ENCODE data around the gene CABCOCO1. TPM values are rescaled to one million over a fixed set of nuclear protein-coding genes. Genes with fewer than 3 reads are reported as not detected.

CABCOCO1 gene
- total RNA-seq, 1 experiment from 2014 or later: not detected

GRCh38 chr10:61730671-61731070 lies 67.9 kb downstream of the CABCOCO1 start:
- no peak for DNase-seq (ENCODE audit: low spot score)
- Histone ChIP-seq H3K9me3 (ENCODE audit: low read depth, low read length, poor library complexity, severe bottlenecking) (no peaks in the 10 kb centered on the region), H3K27me3 (replicated peaks; ENCODE audit: insufficient read depth, low read depth, low read length, poor library complexity) (no peaks in the 10 kb centered on the region), H3K4me3 (ENCODE audit: low read depth, low read length, poor library complexity, severe bottlenecking) (no peak overlapping the region), H3K4me1 (ENCODE audit: insufficient read depth, low read length, poor library complexity, severe bottlenecking) (peaks cover 11% of the 10 kb centered on the region), H3K27ac (ENCODE audit: low read depth, low read length, poor library complexity, severe bottlenecking) (no peak overlapping the region), H3K36me3 (ENCODE audit: insufficient read depth, low read length, poor library complexity, severe bottlenecking) (no peaks in the 10 kb centered on the region)
- TF ChIP-seq, protein P1, sequence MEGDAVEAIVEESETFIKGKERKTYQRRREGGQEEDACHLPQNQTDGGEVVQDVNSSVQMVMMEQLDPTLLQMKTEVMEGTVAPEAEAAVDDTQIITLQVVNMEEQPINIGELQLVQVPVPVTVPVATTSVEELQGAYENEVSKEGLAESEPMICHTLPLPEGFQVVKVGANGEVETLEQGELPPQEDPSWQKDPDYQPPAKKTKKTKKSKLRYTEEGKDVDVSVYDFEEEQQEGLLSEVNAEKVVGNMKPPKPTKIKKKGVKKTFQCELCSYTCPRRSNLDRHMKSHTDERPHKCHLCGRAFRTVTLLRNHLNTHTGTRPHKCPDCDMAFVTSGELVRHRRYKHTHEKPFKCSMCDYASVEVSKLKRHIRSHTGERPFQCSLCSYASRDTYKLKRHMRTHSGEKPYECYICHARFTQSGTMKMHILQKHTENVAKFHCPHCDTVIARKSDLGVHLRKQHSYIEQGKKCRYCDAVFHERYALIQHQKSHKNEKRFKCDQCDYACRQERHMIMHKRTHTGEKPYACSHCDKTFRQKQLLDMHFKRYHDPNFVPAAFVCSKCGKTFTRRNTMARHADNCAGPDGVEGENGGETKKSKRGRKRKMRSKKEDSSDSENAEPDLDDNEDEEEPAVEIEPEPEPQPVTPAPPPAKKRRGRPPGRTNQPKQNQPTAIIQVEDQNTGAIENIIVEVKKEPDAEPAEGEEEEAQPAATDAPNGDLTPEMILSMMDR (conservative IDR thresholded peaks at IDR 0.05; ENCODE audit: low read depth, low read length): no peak
- no peak for TF ChIP-seq EZH2 (IDR thresholded peaks at IDR 0.05; ENCODE audit: borderline replicate concordance, low read depth, low read length, poor library complexity, severe bottlenecking)
- intact Hi-C loops (cut with micrococcal nuclease; ENCODE audit: unreplicated experiment): loop anchor here (5.0 kb wide), 2 partner anchors 588 to 913 kb away; no protein-coding TSS in a partner anchor
- ChIA-PET CTCF (no interaction called here), POLR2A (ENCODE audit: low non-redundant PET) (no interaction called here)
- BruUV-seq (replicated peaks): no TSS peak

DNA sequence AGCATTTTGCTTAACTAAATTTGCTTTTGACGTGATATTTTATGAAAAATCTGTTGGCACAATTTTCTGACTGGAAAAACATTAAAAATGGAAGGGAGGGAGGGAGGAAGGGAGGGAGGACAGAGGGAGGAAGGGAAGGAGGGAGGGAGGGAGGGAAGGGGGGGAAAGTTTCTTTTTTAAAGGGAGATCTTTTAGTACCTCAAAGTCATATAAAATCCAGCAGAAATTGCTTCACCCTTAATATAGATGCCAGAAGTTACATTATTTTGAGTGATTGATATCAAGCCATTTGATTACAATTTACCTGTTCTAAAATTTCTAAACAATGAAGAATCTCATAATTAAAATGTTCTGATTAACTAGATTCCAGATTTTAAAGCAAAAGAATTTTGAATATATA lies 68.9 kb downstream of the CABCOCO1 start:
- H3K27ac ChIP-seq (ENCODE audit: low read depth, low read length, poor library complexity, severe bottlenecking): no peak overlapping the region
- no peaks in the 10 kb centered on the region for H3K36me3 ChIP-seq (ENCODE audit: insufficient read depth, low read length, poor library complexity, severe bottlenecking)
- H3K4me3 ChIP-seq (ENCODE audit: low read depth, low read length, poor library complexity, severe bottlenecking): no peak overlapping the region
- POLR2A ChIA-PET (ENCODE audit: low non-redundant PET): no interaction called here
- DNase-seq (ENCODE audit: low spot score): no peak
- TF ChIP-seq, protein P1 (conservative IDR thresholded peaks at IDR 0.05; ENCODE audit: low read depth, low read length): no peak
- no peak for TF ChIP-seq EZH2 (IDR thresholded peaks at IDR 0.05; ENCODE audit: borderline replicate concordance, low read depth, low read length, poor library complexity, severe bottlenecking)
- H3K9me3 ChIP-seq (ENCODE audit: low read depth, low read length, poor library complexity, severe bottlenecking): no peaks in the 10 kb centered on the region
- intact Hi-C loops (cut with micrococcal nuclease; ENCODE audit: unreplicated experiment): loop anchor here (5.0 kb wide), 2 partner anchors 589 to 914 kb away; no protein-coding TSS in a partner anchor
- peaks cover 11% of the 10 kb centered on the region for H3K4me1 ChIP-seq (ENCODE audit: insufficient read depth, low read length, poor library complexity, severe bottlenecking)
- H3K27me3 ChIP-seq (replicated peaks; ENCODE audit: insufficient read depth, low read depth, low read length, poor library complexity): no peaks in the 10 kb centered on the region
- CTCF ChIA-PET: no interaction called here
- no TSS peak for BruUV-seq (replicated peaks)

GRCh38 chr10:61732629-61733278 lies 70.0 kb downstream of the CABCOCO1 start:
- TF ChIP-seq, protein P1 (conservative IDR thresholded peaks at IDR 0.05; ENCODE audit: low read depth, low read length): no peak
- no peak for TF ChIP-seq EZH2 (IDR thresholded peaks at IDR 0.05; ENCODE audit: borderline replicate concordance, low read depth, low read length, poor library complexity, severe bottlenecking)
- Histone ChIP-seq H3K9me3 (ENCODE audit: low read depth, low read length, poor library complexity, severe bottlenecking) (no peaks in the 10 kb centered on the region), H3K4me3 (ENCODE audit: low read depth, low read length, poor library complexity, severe bottlenecking) (no peak overlapping the region), H3K4me1 (ENCODE audit: insufficient read depth, low read length, poor library complexity, severe bottlenecking) (peaks cover 11% of the 10 kb centered on the region), H3K27ac (ENCODE audit: low read depth, low read length, poor library complexity, severe bottlenecking) (no peak overlapping the region), H3K36me3 (ENCODE audit: insufficient read depth, low read length, poor library complexity, severe bottlenecking) (no peaks in the 10 kb centered on the region), H3K27me3 (replicated peaks; ENCODE audit: insufficient read depth, low read depth, low read length, poor library complexity) (no peaks in the 10 kb centered on the region)
- DNase-seq (ENCODE audit: low spot score): no peak
- ChIA-PET CTCF (interaction anchor here (0.5 to 1.0 kb wide), 3 partner anchors 56 to 916 kb away, joined by 3 to 4 read pairs (median 3); no protein-coding TSS in a partner anchor), POLR2A (ENCODE audit: low non-redundant PET) (interaction anchor here (0.6 kb wide), 1 partner anchor 17 kb away, joined by 4 read pairs; no protein-coding TSS in a partner anchor)
- no TSS peak for BruUV-seq (replicated peaks)
- intact Hi-C loops (cut with micrococcal nuclease; ENCODE audit: unreplicated experiment): loop anchor here (5.0 kb wide), 2 partner anchors 590 to 915 kb away; no protein-coding TSS in a partner anchor

Data from A673 (cell line).